Stimulated activated CD4-positive, alpha-beta T cell treated with anti-CD3 and anti-CD28 coated beads, Interleukin-1b, Interleukin-23, amount 100 ng/mL, for 48 hours (primary cell): ENCODE data around the gene ZSWIM5.
"Not testable (repeated sequence)": the region's sequence is repeated elsewhere in the genome, so short reads cannot be mapped to it uniquely, and the experiment has no call there.

ENCODE experiments used
- DNase-seq: peaks from one replicate; pipeline ENCODE4 v3.0.0-alpha.2; 2020

Gene ZSWIM5

DNA sequence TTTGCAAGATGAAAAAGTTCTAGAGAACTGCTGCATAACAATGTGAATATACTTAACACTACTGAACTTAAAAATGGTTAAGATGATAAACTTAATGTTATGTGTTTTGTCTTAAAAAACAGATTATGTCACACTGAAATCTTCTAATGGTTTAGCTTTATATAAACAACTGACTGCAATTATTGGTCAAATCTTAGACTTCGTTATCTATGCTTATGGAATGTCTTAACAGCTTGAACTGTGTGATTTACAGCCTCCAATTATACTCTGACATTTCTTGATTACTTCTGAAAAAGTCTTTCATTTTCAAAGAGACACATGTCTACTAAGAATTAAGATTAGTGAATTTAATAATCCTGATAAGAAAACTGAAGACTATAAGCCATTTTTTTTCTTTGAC lies 71.1 kb downstream of the ZSWIM5 start:
- DNase-seq, result no peak

DNA sequence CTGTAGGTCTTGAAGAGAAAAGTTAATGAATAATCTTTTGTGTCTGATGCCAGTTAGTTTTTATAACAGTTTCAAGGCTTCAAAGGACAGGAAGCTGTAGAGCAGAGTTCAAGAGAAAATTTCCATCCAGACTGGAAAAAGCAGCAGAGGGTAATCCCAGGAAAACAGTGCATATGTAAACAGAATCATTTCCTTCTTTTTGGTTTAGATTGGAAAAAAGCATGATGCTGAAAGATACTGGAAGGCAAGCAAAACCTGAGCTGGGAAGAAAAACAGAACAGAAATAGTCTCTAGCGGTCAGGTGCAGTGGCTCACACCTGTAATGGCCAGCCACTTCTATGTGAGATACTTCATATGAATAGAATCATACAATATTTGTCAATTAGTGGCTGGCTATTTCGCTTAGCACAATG lies 71.9 kb downstream of the ZSWIM5 start:
- DNase-seq, result no peak

DNA sequence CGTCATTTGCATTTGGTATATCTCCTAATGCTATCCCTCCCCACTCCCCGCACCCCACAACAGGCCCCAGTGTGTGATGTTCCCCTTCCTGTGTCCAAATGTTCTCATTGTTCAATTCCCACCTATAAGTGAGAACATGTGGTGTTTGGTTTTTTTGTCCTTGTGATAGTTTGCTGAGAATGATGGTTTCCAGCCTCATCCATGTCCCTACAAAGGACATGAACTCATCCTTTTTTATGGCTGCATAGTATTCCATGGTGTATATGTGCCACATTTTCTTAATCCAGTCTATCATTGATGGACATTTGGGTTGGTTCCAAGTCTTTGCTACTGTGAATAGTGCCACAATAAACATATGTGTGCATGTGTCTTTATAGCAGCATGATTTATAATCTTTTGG lies 73.7 kb downstream of the ZSWIM5 start:
- not testable (repeated sequence) for DNase-seq

- DNase-seq, result no peak
These were observed 83.0 kb downstream of the ZSWIM5 start for GRCh38 chr1:45123358-45123757.

DNA sequence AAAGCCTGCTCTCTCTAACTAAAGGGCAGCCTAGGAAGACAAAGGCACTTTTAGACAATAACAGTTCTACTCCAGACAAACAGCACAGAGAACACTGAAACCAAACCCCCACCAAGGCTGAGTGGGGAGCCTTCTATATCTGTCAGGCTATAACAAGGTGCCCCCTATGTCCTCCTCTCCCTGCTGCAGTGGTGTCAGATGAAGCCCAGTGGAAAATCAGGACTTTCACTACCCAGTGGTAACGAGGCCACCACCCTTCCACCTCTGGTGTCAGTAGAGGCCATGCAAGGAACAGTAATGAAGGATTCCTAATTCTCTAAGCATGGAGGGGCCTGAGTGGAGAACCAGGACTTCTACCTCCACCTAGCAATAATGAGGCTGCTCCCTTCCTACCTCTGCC lies 83.7 kb downstream of the ZSWIM5 start:
- no peak for DNase-seq

- DNase-seq, result no peak
These were observed 88.6 kb downstream of the ZSWIM5 start for GRCh38 chr1:45117766-45118165.

DNA sequence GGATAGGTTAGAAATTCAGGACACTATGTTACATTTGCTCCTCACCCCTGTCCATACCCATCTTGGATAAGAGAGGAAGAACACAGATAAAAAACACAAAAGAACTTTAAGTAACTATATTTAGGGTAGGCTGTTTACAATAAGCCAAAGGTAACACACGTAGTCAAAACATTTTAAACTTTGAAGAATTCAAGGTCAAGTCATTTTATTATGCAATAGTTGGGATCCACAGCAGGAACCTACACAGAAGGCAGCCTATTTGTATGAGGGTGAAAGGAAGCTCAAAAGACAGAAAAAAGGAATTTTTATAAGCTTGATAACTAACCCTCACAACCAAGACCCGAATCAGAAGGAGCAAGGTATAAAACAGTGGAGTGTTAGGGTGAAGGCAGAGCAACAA lies 89.6 kb downstream of the ZSWIM5 start:
- no peak for DNase-seq

GRCh38 chr1:45116340-45116739 lies 90.1 kb downstream of the ZSWIM5 start:
- no peak for DNase-seq

DNA sequence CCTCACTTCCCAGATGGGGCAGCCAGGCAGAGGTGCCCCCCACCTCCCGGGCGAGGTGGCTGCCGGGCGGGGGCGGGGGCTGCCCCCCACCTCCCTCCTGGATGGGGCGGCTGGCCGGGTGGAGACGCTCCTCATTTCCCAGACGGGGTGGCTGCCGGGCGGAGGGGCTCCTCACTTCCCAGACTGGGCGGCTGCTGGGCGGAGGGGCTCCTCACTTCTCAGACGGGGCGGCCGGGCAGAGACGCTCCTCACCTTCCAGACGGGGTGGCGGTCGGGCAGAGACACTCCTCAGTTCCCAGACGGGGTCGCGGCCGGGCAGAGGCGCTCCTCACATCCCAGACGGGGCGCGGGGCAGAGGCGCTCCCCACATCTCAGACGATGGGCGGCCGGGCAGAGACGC lies 91.2 kb downstream of the ZSWIM5 start:
- DNase-seq, result not testable (repeated sequence)

- no peak for DNase-seq
These were observed 93.7 kb downstream of the ZSWIM5 start for GRCh38 chr1:45112661-45113060.

DNA sequence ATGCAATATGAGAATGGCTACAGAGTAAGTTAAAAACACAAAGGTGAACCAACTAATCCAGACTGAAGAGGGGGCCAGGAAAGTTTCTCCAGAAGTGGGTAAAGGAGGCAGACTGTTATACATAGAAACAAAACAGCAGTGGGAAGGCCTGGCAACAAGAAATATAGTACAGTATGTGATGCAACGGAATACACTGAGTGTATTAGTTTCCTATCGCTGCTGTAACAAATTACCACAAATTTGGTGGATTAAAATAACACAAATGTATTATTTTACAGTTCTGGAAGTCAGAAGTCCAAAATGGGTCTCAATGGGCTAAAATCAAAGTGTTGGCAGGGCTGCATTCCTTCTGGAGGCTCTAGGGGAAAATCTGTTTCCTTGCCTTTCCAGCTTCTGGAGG lies 95.2 kb downstream of the ZSWIM5 start:
- DNase-seq, result no peak

GRCh38 chr1:45107782-45108181 lies 98.6 kb downstream of the ZSWIM5 start:
- no peak for DNase-seq

DNA sequence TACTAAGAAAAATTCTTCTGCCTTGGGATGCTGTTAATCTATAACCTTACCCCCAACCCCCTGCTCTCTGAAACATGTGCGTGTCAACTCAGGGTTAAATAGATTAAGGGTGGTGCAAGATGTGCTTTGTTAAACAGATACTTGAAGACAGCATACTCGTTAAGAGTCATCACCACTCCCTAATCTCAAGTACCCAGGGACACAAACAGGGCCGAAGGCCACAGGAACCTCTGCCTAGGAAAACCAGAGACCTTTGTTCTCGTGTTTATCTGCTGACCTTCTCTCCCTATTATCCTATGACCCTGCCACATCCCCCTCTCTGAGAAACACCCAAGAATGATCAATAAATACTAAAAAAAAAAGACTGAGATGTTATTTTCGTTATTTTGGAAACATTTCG lies 99.5 kb downstream of the ZSWIM5 start:
- not testable (repeated sequence) for DNase-seq

DNA sequence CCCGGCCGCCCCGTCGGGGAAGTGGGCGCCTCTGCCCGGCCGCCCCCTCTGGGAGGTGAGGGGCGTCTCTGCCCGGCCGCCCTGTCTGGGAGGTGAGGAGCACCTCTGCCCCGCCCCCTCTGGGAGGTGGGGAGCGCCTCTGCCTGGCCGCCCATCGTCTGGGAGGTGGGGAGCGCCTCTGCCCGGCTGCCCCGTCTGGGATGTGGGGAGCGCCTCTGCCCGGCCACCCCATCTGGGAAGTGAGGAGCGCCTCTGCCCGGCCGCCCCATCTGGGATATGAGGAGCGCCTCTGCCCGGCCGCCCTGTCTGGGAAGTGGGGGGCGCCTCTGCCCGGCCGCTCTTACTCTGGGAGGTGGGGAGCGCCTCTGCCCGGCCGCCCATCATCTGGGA lies 100.3 kb downstream of the ZSWIM5 start:
- not testable (repeated sequence) for DNase-seq

DNA sequence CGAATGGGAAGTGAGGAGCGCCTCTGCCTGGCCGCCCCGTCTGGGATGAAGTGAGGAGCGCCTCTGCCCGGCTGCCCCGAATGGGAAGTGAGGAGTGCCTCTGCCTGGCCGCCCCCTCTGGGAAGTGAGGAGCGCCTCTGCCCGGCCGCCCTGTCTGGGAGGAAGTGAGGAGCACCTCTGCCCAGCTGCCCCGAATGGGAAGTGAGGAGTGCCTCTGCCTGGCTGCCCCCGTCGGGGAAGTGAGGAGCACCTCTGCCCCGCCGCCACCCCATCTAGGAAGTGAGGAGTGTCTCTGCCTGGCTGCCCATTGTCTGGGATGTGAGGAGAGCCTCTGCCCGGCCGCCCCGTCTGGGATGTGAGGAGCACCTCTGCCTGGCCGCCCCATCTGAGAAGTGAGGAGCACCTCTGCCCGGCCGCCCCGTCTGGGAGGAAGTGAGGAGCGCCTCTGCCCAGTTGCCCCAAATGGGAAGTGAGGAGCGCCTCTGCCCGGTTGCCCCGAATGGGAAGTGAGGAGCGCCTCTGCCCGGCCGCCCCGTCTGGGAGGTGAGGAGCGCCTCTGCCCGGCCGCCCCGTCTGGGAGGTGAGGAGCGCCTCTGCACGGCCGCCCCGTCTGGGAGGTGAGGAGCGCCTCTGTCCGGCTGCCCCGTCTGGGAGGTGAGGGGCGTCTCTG lies 100.8 kb downstream of the ZSWIM5 start:
- not testable (repeated sequence) for DNase-seq

DNA sequence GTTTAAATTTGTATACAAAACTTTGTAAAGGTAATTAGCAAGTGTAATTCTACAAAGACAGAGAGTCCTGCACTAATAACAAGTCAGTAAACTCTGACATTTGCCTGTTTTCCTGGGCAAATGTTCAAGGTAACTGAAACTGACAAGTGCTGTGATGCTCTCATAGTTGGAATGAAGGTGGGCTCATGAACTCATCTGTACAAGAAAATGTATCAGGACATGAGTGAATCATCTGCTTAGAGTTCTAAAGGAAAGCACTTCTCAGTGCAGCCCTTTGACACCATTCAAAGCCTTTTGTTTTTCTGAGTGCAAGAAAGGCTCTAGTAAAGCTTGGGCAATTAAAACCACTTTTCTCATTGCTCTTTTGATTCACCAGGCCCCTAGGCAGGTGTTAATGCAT lies 102.9 kb downstream of the ZSWIM5 start:
- DNase-seq, result no peak

- DNase-seq, result no peak
These were observed 104.5 kb downstream of the ZSWIM5 start for GRCh38 chr1:45101947-45102346.

GRCh38 chr1:45101528-45101927 lies 104.9 kb downstream of the ZSWIM5 start:
- DNase-seq, result not testable (repeated sequence)

- DNase-seq, result no peak
These were observed 108.5 kb downstream of the ZSWIM5 start for GRCh38 chr1:45097944-45098343.

- no peak for DNase-seq
These were observed 109.3 kb downstream of the ZSWIM5 start for GRCh38 chr1:45097079-45097478.

- no peak for DNase-seq
These were observed 111.0 kb downstream of the ZSWIM5 start for GRCh38 chr1:45095450-45095849.

GRCh38 chr1:45094371-45094770 lies 112.0 kb downstream of the ZSWIM5 start:
- not testable (repeated sequence) for DNase-seq

DNA sequence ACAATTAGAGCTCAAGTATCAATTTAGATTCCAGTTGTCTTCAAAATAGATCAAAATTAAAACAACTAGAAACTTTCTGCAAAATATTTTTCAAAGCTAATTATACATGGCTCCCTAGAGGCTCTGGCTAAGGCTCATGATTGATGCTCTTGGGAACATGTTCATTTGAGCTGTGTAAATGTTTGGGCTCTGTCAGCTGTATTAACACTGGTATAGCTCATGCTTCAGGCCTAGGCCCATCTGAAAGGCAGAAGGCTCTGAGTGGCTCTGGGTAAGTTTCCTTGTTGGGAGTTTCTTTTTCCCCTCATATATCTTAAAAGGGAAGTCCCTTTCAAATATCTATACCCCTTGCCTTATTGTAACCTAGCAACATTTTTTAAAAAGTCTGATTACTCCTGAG lies 113.1 kb downstream of the ZSWIM5 start:
- DNase-seq, result no peak

- DNase-seq, result no peak
These were observed 116.7 kb downstream of the ZSWIM5 start for GRCh38 chr1:45089711-45090110.

- DNase-seq, result no peak
These were observed 121.8 kb downstream of the ZSWIM5 start for GRCh38 chr1:45084562-45084961.
